K562 (cell line): Measurements from ENCODE around the gene ZNF805. TPM values are rescaled to one million over a fixed set of nuclear protein-coding genes. Genes with fewer than 3 reads are reported as not detected.

Experiments
- ATAC-seq: fragments of 200-7000 bp; cut with Tn5 transposase; 3 replicates; pipeline ENCODE4 v1.9.1; 2020; ENCODE audit warnings: moderate library complexity
- Bru-seq: library from RNA; stranded (reverse); fragments of 400-500 nt; gene quantifications from one replicate; lab custom pipeline; 2021; lab: Mats Ljungman, UMichigan
- BruChase-seq, 2 experiments: library from RNA; stranded (reverse); fragments of 400-500 nt; gene quantifications; one replicate each; lab custom pipeline; 2021; lab: Mats Ljungman, UMichigan
- BruUV-seq: library from RNA; stranded (reverse); fragments of 400-500 nt; replicated peaks from 2 replicates; lab custom pipeline; 2021; lab: Mats Ljungman, UMichigan
- CTCF ChIA-PET: fragments of 300-600 bp; formaldehyde crosslinking; extraction: SDS; loops from one replicate; lab custom pipeline; 2021; ENCODE audit warnings: low intra/inter-chr PET ratio; lab: Yijun Ruan, JAX
- POLR2A ChIA-PET: fragments of 300-600, 350-650 bp; sonication (Branson Sonifier 250); formaldehyde crosslinking; extraction: SDS; loops from one replicate; lab custom pipeline; 2021; ENCODE audit warnings: antibody characterized with exemption, inconsistent platforms; lab: Yijun Ruan, JAX
- DNase-seq, 4 experiments: peaks; one replicate each; pipeline versions ENCODE4 v3.0.0 to v3.0.0-alpha.2; 2011 to 2018; ENCODE audit warnings: low spot score in 3 of 4, mixed read lengths in 3 of 4; ENCODE audit errors: extremely low read depth in 1 of 4
- FAIRE-seq: peaks from 2 replicates; lab custom pipeline; 2011; peaks lifted over from hg19 to GRCh38; lab: Jason Lieb, UNC
- H2AFZ ChIP-seq: 2 replicates; pipeline ENCODE4 v1.6.0; 2011; ENCODE audit warnings: low read depth, low read length, control low read depth, inconsistent platforms
- H3K27ac ChIP-seq: fragments of 200-600 bp; 3 replicates; pipeline ENCODE4 v1.8.0; 2011; ENCODE audit warnings: low read depth, mild to moderate bottlenecking, control low read depth, inconsistent platforms, low read length, moderate library complexity, mixed read lengths; ENCODE audit errors: extremely low read depth
- H3K27me3 ChIP-seq, 2 experiments: fragments of 300-600 bp in 1 of 2; 2 replicates in 1 of 2; 3 replicates in 1 of 2; pipeline versions ENCODE4 v1.6.0 to v1.8.0; 2011; ENCODE audit warnings: inconsistent platforms in 2 of 2, low read length in 2 of 2, mild to moderate bottlenecking in 1 of 2, mixed read lengths in 1 of 2, moderate library complexity in 1 of 2; ENCODE audit not compliant: control insufficient read depth in 2 of 2, insufficient read depth in 2 of 2
- H3K36me3 ChIP-seq: fragments of 300-600 bp; 3 replicates; pipeline ENCODE4 v1.8.0; 2011; ENCODE audit warnings: mild to moderate bottlenecking, low read length, inconsistent platforms; ENCODE audit not compliant: control insufficient read depth, insufficient read depth
- H3K4me1 ChIP-seq, 2 experiments: fragments of 200-600 bp in 1 of 2; replicated peaks in 1 of 2; 2 replicates in 1 of 2; 3 replicates in 1 of 2; pipeline versions ENCODE4 v1.5.1 to v1.8.0; 2011; ENCODE audit warnings: inconsistent platforms in 2 of 2, low read length in 2 of 2, mild to moderate bottlenecking in 1 of 2, mixed read lengths in 1 of 2, moderate library complexity in 1 of 2; ENCODE audit not compliant: control insufficient read depth in 2 of 2, insufficient read depth in 2 of 2
- H3K4me2 ChIP-seq: 2 replicates; pipeline ENCODE4 v1.6.1; 2011; ENCODE audit warnings: low read length, control low read depth, inconsistent platforms, mixed read lengths; ENCODE audit not compliant: insufficient read depth
- H3K4me3 ChIP-seq: fragments of 200-600 bp; sonication (generic), shearing (Covaris generic); 2 replicates; pipeline ENCODE4 v1.5.1; 2016; ENCODE audit warnings: control low read depth, inconsistent platforms
- H3K79me2 ChIP-seq: fragments of 200-600 bp; 3 replicates; pipeline ENCODE4 v1.8.0; 2011; ENCODE audit warnings: low read length, inconsistent platforms; ENCODE audit not compliant: control insufficient read depth, insufficient read depth
- H3K9ac ChIP-seq, 2 experiments: 2 replicates each; pipeline versions ENCODE4 v1.6.0 to v1.6.1; 2011; ENCODE audit warnings: low read depth in 2 of 2, low read length in 2 of 2, control low read depth in 1 of 2, inconsistent platforms in 1 of 2, mild to moderate bottlenecking in 1 of 2, mixed read lengths in 1 of 2; ENCODE audit not compliant: insufficient read depth in 1 of 2
- H3K9me1 ChIP-seq: one replicate; pipeline ENCODE4 v1.6.0; 2011; ENCODE audit warnings: inconsistent platforms, mild to moderate bottlenecking, low read length, moderate library complexity; ENCODE audit not compliant: control insufficient read depth, insufficient read depth
- H3K9me3 ChIP-seq: replicated peaks from 2 replicates; pipeline ENCODE4 v1.5.1; 2011; ENCODE audit warnings: low read depth, low read length, inconsistent platforms; ENCODE audit not compliant: control insufficient read depth, insufficient read depth
- H4K20me1 ChIP-seq: replicated peaks from 2 replicates; pipeline ENCODE4 v1.6.1; 2011; ENCODE audit warnings: low read length, inconsistent platforms, mixed read lengths; ENCODE audit not compliant: control insufficient read depth, insufficient read depth
- EP300 ChIP-seq: IDR thresholded peaks from 2 replicates; pipeline ENCODE4 v1.6.1; 2012; ENCODE audit warnings: low read length, improper control_type of control experiment
- HIVEP1 ChIP-seq: fragments of 250-450 bp; sonication (Bioruptor Pico); IDR thresholded peaks from 2 replicates; pipeline ENCODE4 v1.4.0; 2020; ENCODE audit warnings: mild to moderate bottlenecking
- LCOR ChIP-seq: sonication (generic); formaldehyde crosslinking; IDR thresholded peaks from 2 replicates; pipeline ENCODE4 v1.8.0; 2022; ENCODE audit warnings: mild to moderate bottlenecking, missing genetic modification reagents
- POLR2AphosphoS2 ChIP-seq: IDR thresholded peaks from 2 replicates; pipeline ENCODE4 v1.6.1; 2012; ENCODE audit warnings: low read length, improper control_type of control experiment
- PRDM10 ChIP-seq: fragments of 450-650 bp; IDR thresholded peaks from 2 replicates; pipeline ENCODE4 v1.6.1; 2018; ENCODE audit not compliant: partially characterized antibody
- SLC30A9 ChIP-seq: fragments of 250-450 bp; sonication (Bioruptor Pico); IDR thresholded peaks from 2 replicates; pipeline ENCODE4 v1.8.0; 2022; ENCODE audit warnings: mild to moderate bottlenecking, moderate library complexity
- TAF1 ChIP-seq: IDR thresholded peaks from 2 replicates; pipeline ENCODE4 v1.6.1; 2011; ENCODE audit warnings: mild to moderate bottlenecking, low read length, moderate library complexity; ENCODE audit not compliant: insufficient read depth, control insufficient read depth, severe bottlenecking; ENCODE audit errors: extremely low read depth
- U2AF2 ChIP-seq: fragments of 200-400 bp; formaldehyde crosslinking; optimal IDR thresholded peaks from 2 replicates; pipeline ENCODE3; 2017; ENCODE audit warnings: low read depth, mild to moderate bottlenecking, low read length
- WGBS: fragments of 100-300 bp; shearing (Covaris generic); methylation state at CpG from one replicate; pipeline ENCODE4 v1.1.6; 2016; ENCODE audit warnings: low coverage, mixed read lengths; ENCODE audit not compliant: insufficient coverage; ENCODE audit errors: missing lambda C conversion rate; 5-methylcytosine and 5-hydroxymethylcytosine counted together
- in situ Hi-C: fragments of 300-500 bp; cut with MboI; formaldehyde crosslinking; loops from 4 replicates; pipeline ENCODE4 v1.15.0; 2018; ENCODE audit warnings: inconsistent platforms, mixed read lengths
- intact Hi-C: fragments of 100-400 bp; cut with micrococcal nuclease; formaldehyde crosslinking; loops from 2 replicates; pipeline ENCODE4 v1.14.2; 2022
- long read RNA-seq, 3 experiments: library from polyadenylated mRNA in 2 of 3; library from RNA in 1 of 3; unstranded in 2 of 3; stranded (forward) in 1 of 3; transcript quantifications; one replicate each; pipeline ENCODE4 v2.0.0, GENCODE V29; 2019 to 2022
- polyA minus RNA-seq, 3 experiments: library from RNA; depleted of rRNA, polyadenylated mRNA; stranded (reverse); fragments of >200 nt; gene quantifications; 2 replicates each; pipeline ENCODE4 v1.2.3, GENCODE V29; 2011
- polyA plus RNA-seq, 8 experiments: library from polyadenylated mRNA; depleted of rRNA in 4 of 8; stranded (reverse) in 5 of 8; unstranded in 3 of 8; fragments of >200 nt; fragmentation: Nextera tagmentation in 2 of 8; fragmentation: Illumina TruSeq in 1 of 8; extraction: Ambion mirVana in 2 of 8; extraction: Trizol in 1 of 8; gene quantifications; 2 replicates each; pipeline versions ENCODE4 v1.2.1 to v1.2.3, GENCODE V29; 2011 to 2014; ENCODE audit warnings: inconsistent platforms in 1 of 8, missing spikeins in 1 of 8
- total RNA-seq, 7 experiments: library from RNA; depleted of rRNA in 6 of 7; stranded (reverse); fragments of >200 nt in 6 of 7; fragmentation: Illumina TruSeq in 2 of 7; extraction: Trizol in 2 of 7; gene quantifications; 2 replicates each; pipeline versions ENCODE4 v1.2.1 to v1.2.3, GENCODE V29; 2011 to 2021; ENCODE audit warnings: low replicate concordance in 1 of 7
- TF ChIP-seq, protein P1 (sequence below): sonication (generic); formaldehyde crosslinking; IDR thresholded peaks from 2 replicates; pipeline ENCODE4 v1.8.1; 2023; ENCODE audit warnings: mild to moderate bottlenecking, missing genetic modification reagents

The ZNF805 gene
- total RNA-seq (2011; cell fraction: chromatin; rRNA removed; ENCODE audit: low replicate concordance), result 23.2 and 27.8 TPM in 2 replicates
- total RNA-seq (2011; cell fraction: nucleolus; rRNA removed), result 18.3 and 19.7 TPM in 2 replicates
- 14.2 and 19.4 TPM in 2 replicates for total RNA-seq (2011; cell fraction: nucleoplasm; rRNA removed)
- total RNA-seq (2014; rRNA removed) (4.1 and 4.7 TPM in 2 replicates), total RNA-seq (2014; rRNA removed; fragmentation: Illumina TruSeq; extraction: Trizol) (6.7 TPM in 2 replicates), total RNA-seq (2015; rRNA removed; fragmentation: Illumina TruSeq; extraction: Trizol) (4.5 and 4.9 TPM in 2 replicates), total RNA-seq (2021) (4.7 and 5.1 TPM in 2 replicates), polyA plus RNA-seq (2011; rRNA removed) (3.9 and 6.2 TPM in 2 replicates), polyA plus RNA-seq (2014; fragmentation: Illumina TruSeq; extraction: Trizol) (1.5 and 1.7 TPM in 2 replicates), polyA plus RNA-seq (2014; fragmentation: Nextera tagmentation; extraction: Ambion mirVana) (under 1 TPM; 0.32 to 0.77 TPM), polyA plus RNA-seq (2014; rRNA removed) (0.74 and 1.4 TPM in 2 replicates), polyA minus RNA-seq (2011; rRNA and poly(A)+ RNA removed) (25.7 and 28.7 TPM in 2 replicates), Bru-seq, nascent RNA (percentile 79 among the genes with signal in this experiment), BruChase-seq, experiment 1, labeled RNA remaining after a 2-hour chase (percentile 72 among the genes with signal in this experiment), BruChase-seq, experiment 2, labeled RNA remaining after a 6-hour chase (percentile 72 among the genes with signal in this experiment)
- polyA plus RNA-seq (2011; cell fraction: cytosol; rRNA removed), result 1.6 and 2.5 TPM in 2 replicates
- polyA plus RNA-seq (2011; cell fraction: nucleus; rRNA removed), result 3.5 and 3.8 TPM in 2 replicates
- 1.1 TPM in 2 replicates for polyA plus RNA-seq (2012)
- 12.0 and 13.1 TPM in 2 replicates for polyA minus RNA-seq (2011; cell fraction: cytosol; rRNA and poly(A)+ RNA removed)
- polyA minus RNA-seq (2011; cell fraction: nucleus; rRNA and poly(A)+ RNA removed), result 7.3 and 15.2 TPM in 2 replicates
- long read RNA-seq, experiment 1, transcript ZNF805-202 (4 exons, 1,884 nt), result major isoform, 9 of 13 reads
- long read RNA-seq, experiment 1, partial matches to known transcripts, result 0 of 13 reads
- long read RNA-seq, experiment 1, other reads (novel, unspliced or antisense), result 2 of 13 reads
- long read RNA-seq, experiment 2, partial matches to known transcripts, result 0 of 1 reads
- long read RNA-seq, experiment 2, other reads (novel, unspliced or antisense), result 1 of 1 reads
- long read RNA-seq, experiment 3, partial matches to known transcripts, result 0 of 2 reads
- long read RNA-seq, experiment 3, other reads (novel, unspliced or antisense), result 0 of 2 reads

DNA sequence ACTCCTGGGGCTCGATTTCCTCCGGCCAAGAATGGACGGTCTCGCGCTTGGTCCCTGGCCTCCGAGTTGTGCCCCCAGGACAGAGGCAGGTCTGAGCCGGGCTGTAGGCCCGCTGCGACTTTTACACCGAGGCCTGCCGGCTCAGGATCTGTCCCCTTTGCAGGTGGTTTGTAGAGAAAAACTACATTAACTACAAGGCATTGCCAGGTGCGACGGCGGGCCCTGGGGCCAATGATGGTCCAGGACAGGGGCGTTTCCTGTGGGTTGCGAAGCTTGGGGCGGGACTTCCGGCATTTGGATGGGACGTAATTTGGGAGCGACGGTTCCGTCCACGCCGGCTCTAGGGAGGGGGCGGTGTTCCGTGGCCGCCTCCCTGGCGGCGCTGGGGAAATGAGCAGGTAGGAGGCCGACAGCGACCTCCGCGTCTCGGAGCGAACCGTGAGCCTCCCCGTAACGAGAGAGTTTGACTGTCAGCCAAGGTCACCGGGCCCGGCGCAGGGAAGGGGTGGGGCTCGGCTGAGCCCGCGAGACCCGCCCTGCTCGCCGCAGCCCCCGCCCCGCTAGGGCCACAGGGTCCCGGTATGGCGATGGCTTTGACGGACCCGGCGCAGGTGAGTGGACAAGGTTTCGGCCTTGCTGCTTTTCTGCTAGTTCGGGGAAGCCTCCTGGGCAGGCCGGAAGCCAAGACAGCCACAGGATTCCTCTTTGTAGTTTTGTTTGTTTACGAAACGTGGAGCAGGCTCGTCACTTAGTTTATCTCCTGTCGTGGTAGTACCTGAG is at the start of gene ZNF805:
Gene ZNF805 (plus strand): TSS at position 322 of the 780 bp plus-strand sequence. CDS start 260 bp downstream, at position 582.
- WGBS, result 10% methylated on average over 40 of the region's 61 CpGs
- peak; percentile 93 to 94 (median 94) for DNase-seq
- Histone ChIP-seq H3K4me2 (peak within 1 kb of the TSS; percentile 94), H3K9me3 (peaks cover 4% of the 10 kb centered on the region; the same call in 1 of the 2 replicates), H3K4me3 (peak within 1 kb of the TSS; percentile 63), H2AFZ (peak within 1 kb of the TSS; percentile 97), H3K9ac (peak within 1 kb of the TSS; percentile 85 to 93), H4K20me1 (no peaks in the 10 kb centered on the region), H3K4me1 (peaks cover 7 to 10% of the 10 kb centered on the region in 2 experiments; a peak in 4 of 5 replicates), H3K9me1 (no peaks in the 10 kb centered on the region), H3K36me3 (peaks cover 17% of the 10 kb centered on the region; the same call in 2 of the 3 replicates), H3K27ac (peak within 1 kb of the TSS; percentile 84), H3K79me2 (peaks cover 26% of the 10 kb centered on the region), H3K27me3 (no peaks in the 10 kb centered on the region)
- intact Hi-C loops, result loop anchor here (5.0 kb wide), 1 partner anchor 42 kb away; the partner anchor contains the start of gene ZNF460
- peak; percentile 85 for FAIRE-seq
- POLR2A ChIA-PET, result interaction anchor here (0.6 kb wide), 1 partner anchor 12 kb away, joined by 3 read pairs; no protein-coding TSS in a partner anchor
- ATAC-seq, result peak; percentile 96
- CTCF ChIA-PET, result no interaction called here
- TSS peak; percentile 54 for BruUV-seq
- in situ Hi-C loops, result no loop called here
- no peak for TF ChIP-seq U2AF2
- TF ChIP-seq, protein P1, sequence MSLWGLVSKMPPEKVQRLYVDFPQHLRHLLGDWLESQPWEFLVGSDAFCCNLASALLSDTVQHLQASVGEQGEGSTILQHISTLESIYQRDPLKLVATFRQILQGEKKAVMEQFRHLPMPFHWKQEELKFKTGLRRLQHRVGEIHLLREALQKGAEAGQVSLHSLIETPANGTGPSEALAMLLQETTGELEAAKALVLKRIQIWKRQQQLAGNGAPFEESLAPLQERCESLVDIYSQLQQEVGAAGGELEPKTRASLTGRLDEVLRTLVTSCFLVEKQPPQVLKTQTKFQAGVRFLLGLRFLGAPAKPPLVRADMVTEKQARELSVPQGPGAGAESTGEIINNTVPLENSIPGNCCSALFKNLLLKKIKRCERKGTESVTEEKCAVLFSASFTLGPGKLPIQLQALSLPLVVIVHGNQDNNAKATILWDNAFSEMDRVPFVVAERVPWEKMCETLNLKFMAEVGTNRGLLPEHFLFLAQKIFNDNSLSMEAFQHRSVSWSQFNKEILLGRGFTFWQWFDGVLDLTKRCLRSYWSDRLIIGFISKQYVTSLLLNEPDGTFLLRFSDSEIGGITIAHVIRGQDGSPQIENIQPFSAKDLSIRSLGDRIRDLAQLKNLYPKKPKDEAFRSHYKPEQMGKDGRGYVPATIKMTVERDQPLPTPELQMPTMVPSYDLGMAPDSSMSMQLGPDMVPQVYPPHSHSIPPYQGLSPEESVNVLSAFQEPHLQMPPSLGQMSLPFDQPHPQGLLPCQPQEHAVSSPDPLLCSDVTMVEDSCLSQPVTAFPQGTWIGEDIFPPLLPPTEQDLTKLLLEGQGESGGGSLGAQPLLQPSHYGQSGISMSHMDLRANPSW (CRISPR knock-in tag), result no peak
- TF ChIP-seq SLC30A9 (CRISPR knock-in tag), result no peak
- peak; percentile 52 for TF ChIP-seq TAF1
- TF ChIP-seq EP300, result peak; percentile 29; the same call in 1 of the 2 replicates
- no peak for TF ChIP-seq POLR2AphosphoS2
- TF ChIP-seq PRDM10, result peak; percentile 64
- no peak for TF ChIP-seq HIVEP1 (CRISPR knock-in tag)
- no peak for TF ChIP-seq LCOR
